Measurements from ENCODE around the gene MAN1A1.

- no peak for TF ChIP-seq CTCF (IDR thresholded peaks at IDR 0.05)
- no peak for TF ChIP-seq POLR2AphosphoS5 (IDR thresholded peaks at IDR 0.05)
- TF ChIP-seq POLR2A (IDR thresholded peaks at IDR 0.05): no peak
Measured at GRCh38 chr6:119190176-119190575, 159.4 kb downstream of the MAN1A1 start.

Measured in prostate gland (tissue), 2 donors.